Activated T-helper 1 cell treated with Interleukin-2 at 50 U/mL for 16 hours (primary cell): ENCODE results near the gene CHKB.
"Not testable (repeated sequence)": the region's sequence is repeated elsewhere in the genome, so short reads cannot be mapped to it uniquely, and the experiment has no call there.

Experiments used
- DNase-seq: peaks from one replicate; pipeline ENCODE4 v3.0.0-alpha.2; 2020; ENCODE audit warnings: low read depth

The CHKB gene

DNA sequence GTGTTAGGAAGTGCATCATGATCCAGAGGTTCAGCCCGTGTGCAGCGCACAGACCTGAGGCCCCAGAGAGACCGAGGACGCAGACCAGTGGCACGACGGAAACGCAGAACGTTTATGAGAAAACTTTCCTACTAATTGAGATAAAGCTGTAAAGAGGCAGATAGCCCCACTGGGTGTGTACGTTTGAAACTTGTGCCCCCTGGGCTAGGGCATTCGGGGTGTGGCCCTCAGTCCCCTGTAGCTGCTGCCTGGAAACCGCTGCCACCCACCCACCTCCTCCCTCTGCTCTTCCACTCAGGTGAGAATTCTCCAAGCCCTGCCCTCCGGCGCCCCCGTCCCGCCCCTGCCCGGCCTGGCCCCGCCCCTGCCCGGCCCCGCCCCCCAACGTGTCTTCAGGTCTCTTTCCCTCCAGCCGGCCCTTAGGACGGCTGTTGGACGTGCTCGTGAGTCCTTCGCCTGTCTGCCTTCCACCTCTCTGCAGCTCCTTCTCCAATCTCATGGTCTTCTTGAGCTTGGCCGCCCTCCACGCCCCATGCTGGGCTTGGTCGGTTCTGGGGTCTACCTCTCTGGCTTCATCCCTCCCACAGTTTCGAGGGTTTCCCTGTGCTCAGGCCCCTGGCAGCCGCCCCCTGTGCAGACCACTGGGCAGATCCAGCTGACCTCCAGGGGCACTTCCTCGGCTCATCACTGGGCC, 30.0 kb upstream of the CHKB start:
- DNase-seq, result no peak

DNA sequence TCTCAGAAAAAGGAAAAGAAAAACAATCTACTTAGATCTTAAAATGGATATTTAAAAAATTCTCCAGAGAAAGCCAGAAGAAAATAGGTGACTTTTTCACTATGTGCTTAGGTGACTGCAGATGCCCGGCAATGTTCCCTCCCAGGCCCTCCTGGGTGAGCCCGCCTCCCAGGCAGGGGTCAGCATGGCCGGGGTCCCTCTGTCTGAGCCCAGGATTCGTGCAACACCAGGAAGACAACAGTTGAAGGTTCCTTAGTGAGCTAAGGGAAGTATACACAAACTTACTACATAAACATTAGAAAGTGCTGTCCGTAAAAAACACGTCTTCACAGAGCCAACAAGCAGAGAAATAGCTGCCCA, 29.5 kb upstream of the CHKB start:
- no peak for DNase-seq

DNA sequence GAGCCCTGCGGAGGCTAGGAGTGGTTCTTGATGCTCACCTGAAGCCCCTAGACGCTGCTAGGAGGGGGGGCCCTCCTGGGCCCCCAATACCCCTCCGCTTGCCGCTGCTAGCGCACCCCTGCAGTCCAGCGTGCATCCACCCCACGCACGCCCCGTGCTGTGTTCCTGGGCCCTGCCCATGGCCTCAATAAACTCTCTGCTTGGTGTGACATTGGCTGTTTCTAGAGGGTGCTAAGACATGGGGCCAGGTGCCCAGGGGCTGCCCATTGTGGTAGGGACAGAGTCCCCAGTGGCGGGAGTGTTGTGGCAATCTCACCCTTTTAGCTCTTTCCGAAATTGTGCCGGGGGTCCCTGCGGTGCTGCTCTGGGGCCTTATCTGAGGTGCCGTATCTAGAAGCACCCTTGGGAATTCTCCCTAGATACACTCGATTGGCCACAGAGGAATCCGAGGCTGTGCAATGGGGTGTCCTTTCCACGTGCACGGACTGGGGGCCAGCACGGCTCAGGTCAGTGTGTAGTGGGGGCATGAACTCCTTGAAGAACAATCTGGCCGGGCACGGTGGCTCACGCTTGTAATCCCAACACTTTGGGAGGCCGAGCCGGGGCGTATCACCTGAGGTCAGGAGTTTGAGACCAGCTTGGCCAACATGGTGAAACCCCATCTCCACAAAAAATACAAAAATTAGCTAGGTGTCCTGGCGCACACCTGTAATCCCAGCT, 28.9 kb upstream of the CHKB start:
- DNase-seq, result no peak

DNA sequence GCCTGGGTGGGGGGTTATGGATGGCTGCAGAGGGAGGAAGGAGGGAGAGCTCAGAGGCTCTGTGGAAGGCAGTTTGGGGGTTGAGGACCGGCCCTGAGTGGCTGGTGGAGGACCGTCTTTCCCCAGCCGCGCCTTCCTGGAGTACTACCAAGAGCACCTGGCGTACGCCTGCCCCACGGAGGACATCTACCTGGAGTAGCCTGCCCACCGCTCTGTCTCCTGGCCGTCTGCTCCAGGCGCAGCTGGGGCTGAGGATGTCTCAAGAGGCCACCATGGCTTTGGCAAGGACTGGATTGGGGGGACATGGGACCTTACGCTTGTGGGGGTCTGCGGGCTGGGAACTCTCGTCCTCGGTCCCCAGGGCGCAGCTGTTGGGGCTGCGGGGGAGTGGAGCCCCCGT, 27.9 kb upstream of the CHKB start:
- no peak for DNase-seq

DNA sequence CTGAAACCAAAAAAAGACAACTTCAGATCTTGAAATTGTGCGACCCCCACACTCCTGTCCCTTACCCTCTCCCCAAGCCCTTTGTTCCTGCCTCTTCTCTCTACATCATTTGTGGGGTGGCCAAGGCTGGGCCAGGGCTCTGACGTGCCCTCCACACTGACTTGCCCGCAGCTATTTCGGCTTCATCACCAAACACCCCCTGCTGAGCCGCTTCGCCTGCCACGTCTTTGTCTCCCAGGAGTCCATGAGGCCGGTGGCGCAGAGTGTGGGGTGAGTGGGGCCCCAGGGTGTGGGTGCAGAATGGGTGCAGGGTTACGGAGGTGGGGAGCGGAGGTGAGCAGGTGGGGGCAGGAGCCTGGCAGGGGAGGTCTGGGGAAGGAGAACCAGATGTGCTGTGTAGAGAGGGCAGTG, 27.4 kb upstream of the CHKB start:
- no peak for DNase-seq

DNA sequence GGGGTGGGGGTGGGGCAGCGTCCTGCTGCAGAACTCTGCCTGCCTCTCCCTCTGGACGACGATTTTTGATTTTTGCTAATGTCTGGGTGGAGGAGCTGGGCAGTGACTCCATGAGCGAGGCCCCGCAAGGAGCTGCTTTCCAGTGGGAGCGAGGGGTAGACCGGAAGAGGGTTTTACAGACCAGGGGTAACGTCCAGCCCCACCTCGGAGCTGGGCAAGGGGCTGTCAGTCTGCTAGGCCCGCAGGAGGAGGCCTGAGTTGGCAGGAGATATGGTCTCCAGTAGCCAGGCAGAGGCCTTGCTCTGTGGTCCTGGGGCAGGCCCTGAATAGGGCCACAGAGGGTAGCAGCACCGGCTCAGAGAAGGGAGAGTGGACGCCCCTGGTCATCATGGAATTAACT, 26.9 kb upstream of the CHKB start:
- DNase-seq, result no peak

DNA sequence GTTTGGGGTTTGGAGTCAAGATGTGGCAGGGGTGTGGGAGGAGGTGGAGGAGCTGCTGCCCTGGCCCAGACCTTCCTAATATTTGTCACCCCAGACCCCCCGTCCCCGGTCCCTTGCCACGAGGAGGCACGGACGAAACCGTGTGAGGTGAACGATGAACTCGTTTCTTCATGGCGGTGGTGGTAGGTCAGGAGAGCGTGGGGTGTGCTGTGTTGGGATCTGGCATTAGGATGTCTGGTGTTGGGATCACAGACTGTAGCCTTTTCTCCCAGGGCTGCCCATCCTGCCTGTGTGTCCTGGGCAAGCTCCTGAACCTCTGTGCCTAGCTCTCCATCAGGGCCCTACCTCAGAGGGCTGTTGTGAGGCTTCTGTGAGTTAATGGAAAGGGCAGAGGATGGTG, 26.3 kb upstream of the CHKB start:
- DNase-seq, result no peak

DNA sequence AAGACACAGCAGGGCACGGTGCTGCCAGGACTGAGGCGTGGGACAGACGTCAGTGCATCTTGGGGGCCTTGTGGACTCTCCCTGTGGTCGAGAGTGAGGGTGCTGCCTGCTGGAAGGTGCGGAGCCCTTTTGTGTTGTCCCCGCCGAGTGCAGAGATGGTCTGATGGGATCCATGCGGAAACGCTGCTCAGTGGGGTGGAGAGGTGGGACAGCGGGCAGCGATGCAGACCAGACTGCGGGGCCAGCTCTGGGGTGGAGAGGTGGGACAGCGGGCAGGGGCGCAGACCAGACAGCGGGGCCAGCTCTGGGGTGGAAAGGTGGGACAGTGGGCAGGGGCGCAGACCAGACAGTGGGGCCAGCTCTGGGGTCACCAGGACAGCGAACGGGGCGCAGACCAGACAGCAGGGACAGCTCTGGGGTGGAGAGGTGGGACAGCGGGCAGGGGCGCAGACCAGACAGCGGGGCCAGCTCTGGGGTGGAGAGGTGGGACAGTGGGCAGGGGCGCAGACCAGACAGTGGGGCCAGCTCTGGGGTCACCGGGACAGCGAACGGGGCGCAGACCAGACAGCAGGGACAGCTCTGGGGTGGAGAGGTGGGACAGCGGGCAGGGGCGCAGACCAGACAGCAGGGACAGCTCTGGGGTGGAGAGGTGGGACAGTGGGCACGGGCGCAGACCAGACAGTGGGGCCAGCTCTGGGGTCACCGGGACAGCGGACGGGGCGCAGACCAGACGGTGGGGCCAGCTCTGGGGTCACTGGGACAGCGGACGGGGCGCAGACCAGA, 25.6 kb upstream of the CHKB start:
- not testable (repeated sequence) for DNase-seq

DNA sequence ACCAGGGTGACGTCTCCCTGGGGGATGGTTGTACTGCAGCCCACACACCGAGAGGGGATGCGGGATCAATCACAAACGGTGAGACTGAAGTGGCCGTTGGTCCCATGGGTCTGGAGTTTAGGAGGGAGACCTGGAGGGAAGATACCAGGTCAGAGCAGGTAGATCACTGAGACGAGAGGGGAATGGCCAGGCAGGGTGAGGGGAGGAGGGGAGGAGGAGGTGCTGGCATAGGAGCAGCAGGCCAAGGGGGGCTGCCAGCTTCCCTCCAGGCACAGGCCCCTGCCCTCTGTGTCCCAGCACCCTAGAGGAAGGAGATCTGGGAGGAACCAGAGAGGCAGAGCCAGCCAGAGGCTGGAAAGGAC, 25.0 kb upstream of the CHKB start:
- no peak for DNase-seq

DNA sequence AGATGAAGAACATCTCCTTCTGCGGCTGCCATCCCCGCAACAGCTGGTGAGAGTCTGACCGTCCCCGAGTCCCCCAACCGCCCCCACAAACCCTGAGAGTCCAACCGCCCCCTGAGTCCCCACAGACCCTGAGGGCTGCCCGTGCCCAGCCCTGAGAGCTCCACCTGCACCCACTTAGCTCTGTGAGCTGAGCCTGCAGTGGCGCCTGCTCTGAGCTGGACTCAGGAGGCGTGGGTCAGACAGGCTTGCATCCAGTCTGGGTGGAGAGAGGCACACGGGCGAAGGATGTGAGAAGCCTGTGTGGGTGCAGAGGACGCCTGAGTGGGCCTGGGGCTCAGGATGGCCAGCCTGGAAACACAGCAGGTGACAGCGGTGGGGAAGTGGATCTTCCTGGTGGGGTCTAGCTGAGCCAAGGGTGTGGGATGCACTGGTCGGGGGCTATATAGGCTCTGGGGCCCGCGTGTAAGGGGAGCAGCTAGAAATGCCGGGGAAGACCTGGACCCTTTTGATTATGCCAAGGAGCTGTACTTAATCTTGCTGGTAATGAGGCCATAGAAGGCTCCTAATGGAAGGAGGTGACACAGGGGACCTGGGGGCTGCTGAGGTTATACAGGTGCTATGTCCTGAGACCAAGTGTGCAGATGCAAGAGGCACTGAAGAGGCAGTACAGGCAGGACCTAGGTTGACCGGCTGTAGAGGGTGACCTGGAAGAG, 24.5 kb upstream of the CHKB start:
- no peak for DNase-seq

DNA sequence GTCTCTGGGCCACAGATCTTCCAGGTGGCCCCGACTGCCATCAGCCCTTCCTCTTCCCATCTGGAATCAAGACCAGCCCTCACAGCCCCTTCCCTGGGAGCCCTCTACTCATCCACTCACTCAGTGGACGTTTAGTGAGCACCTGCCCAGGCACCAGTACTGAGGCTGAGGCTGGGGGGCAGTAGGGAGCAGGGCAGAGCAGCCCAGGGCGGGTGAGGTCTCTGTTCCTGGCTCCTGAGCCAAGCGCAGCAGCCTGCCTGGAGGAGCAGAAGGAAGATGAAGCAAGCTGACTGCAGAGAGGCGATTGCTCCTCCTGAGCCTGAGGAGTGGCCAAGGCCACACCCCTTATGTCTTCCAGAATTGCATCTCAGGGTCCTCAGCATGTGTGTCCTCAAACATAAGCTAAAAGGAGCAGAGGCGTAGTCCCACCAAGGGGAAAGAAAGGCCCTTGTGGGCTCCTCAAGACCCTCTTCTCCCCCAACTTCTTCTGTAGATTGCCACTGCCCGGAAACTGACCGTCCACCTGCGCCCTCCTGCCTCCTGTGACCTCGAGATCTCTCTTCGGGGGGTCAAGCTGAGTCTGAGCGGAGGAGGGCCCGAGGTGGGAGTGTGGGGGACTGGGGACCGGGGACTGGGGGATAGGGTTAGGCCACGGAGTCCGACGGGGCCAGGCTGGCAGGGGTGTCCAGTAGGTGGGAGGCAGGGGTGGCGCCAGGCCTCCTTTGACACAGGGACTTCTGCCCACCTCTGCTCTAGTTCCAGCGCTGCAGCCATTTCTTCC, 23.7 kb upstream of the CHKB start:
- no peak for DNase-seq

DNA sequence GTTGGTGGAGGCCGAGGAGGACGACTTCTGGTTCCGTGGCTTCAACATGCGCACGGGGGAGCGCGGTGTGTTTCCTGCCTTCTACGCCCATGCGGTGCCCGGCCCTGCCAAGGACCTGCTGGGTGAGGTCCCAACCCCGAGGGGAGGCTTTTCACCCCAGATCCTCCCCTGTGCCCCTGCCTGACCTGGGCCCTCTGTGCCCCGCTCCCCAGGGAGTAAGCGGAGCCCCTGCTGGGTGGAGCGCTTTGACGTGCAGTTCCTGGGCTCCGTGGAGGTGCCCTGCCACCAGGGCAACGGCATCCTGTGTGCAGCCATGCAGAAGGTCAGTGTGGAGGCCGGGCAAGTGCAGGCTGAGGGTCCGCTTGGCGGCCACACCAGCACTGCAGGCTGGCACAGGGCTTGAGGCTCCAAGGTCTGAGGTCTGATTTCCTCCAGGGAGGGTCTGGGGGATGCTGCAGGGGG, 23.0 kb upstream of the CHKB start:
- no peak for DNase-seq

DNA sequence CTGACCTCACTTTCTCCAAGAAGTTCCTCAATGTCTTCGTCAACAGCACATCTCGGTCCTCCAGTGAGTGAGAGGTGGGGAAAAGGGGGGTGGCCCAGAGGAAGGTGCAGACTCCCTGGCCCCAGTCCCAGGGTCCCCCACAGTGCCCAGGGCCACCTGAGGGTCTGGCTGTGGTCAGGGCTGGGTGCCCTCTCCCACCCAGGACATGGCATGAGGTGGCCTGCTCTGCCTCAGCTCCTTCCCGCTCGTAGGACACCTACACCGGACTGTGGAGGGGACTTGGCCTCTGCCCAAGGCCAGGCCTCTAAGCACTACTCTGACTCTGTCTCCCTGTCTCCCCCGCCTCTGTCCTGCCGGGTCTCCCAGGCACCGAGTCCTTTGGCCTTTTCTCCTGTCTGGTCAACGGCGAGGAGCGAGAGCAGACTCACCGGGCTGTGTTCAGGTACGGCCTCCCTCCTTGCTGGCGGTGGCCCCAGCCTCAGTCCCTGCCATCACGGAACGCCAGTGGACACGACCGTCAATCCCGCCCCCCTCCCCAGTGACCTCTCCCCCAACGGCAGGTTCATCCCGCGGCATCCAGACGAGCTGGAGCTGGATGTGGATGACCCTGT, 22.5 kb upstream of the CHKB start:
- no peak for DNase-seq

DNA sequence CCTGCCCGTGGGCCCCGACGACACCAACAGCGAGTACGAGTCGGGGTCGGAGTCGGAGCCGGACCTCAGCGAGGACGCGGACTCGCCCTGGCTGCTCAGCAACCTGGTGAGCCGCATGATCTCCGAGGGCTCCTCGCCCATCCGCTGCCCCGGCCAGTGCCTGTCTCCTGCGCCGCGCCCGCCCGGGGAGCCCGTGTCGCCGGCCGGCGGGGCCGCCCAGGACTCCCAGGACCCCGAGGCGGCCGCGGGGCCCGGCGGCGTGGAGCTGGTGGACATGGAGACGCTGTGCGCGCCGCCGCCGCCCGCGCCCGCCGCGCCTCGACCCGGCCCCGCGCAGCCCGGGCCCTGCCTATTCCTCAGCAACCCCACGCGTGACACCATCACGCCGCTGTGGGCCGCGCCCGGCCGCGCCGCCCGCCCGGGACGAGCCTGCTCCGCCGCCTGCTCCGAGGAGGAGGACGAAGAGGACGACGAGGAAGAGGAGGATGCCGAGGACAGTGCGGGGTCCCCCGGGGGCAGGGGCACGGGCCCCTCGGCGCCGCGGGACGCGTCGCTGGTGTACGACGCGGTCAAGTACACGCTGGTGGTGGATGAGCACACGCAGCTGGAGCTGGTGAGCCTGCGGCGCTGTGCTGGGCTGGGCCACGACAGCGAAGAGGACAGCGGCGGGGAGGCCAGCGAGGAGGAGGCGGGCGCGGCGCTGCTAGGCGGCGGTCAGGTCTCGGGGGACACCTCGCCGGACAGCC, 21.8 kb upstream of the CHKB start:
- DNase-seq, result no peak

DNA sequence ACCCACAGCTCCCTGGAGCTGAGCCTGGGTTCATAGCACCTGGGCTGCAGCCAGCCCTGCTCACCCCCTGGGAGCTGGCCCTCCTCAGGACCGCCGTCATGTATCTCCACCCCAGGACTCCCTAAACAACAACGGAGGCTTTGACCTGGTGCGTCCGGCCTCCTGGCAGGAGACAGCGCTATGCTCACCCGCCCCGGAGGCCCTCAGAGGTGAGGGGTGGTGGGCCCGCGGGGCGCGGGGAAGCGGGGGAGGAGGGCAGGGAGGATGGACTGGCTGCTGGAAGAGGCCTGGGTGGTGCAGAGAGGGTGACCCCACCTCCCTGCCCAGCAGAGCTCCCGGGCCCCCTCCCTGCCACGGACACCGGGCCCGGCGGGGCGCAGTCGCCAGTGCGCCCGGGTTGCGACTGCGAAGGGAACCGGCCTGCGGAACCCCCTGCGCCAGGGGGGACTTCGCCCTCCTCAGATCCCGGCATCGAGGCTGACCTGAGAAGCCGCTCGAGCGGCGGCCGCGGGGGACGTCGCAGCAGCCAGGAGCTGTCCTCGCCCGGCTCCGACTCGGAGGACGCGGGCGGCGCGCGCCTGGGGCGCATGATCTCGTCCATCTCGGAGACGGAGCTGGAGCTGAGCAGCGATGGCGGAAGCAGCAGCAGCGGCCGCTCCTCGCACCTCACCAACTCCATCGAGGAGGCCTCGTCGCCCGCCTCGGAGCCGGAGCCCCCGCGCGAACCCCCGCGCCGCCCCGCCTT, 21.0 kb upstream of the CHKB start:
- DNase-seq, result no peak

DNA sequence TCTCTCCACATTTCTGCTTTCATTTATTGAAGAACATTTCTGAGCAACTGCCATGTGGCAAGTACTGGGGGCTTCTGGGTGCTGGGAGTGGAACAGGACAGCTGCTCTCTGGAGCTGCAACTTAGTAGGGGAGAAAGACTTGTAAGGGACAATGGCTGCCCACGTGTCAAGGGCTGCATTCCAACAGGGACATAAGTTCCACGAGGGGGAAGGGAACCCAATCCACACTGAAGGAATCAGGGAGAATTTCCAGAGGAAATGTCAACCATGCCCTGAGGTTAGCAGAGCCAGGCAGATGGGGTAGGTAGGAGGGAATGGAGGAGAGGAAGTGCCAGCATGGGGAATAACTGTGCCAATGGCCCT, 19.7 kb upstream of the CHKB start:
- no peak for DNase-seq

DNA sequence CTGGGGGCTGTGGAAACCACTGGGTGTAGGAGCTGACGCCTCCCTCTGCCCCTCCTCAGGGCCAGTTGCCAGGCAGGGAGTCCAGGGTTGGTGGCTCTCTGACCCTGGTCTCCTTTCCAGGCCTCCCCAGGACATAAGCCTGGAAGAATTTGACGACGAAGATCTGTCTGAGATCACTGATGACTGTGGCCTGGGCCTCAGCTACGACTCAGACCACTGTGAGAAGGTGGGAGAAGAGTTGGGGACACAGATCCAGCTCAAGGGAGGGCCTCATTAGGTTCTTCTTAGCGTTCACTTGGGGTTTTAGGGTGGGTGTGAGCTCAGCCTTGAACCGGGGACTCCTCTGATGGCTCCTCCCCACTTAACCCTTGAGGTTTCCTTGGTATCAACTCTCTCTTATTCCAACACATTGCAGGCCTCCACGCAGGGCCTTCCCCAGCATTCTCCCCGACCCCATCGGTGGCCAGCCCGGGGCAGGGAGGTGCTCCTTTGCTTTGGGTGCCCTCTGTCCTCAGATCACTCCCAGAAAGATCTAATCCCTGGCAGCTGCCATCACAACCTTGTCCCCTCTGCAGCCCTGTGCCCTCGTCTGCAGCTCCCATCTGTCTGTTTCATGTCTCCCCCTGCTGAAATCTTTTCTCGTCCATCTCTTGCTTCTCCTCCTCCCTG, 19.2 kb upstream of the CHKB start:
- no peak for DNase-seq

DNA sequence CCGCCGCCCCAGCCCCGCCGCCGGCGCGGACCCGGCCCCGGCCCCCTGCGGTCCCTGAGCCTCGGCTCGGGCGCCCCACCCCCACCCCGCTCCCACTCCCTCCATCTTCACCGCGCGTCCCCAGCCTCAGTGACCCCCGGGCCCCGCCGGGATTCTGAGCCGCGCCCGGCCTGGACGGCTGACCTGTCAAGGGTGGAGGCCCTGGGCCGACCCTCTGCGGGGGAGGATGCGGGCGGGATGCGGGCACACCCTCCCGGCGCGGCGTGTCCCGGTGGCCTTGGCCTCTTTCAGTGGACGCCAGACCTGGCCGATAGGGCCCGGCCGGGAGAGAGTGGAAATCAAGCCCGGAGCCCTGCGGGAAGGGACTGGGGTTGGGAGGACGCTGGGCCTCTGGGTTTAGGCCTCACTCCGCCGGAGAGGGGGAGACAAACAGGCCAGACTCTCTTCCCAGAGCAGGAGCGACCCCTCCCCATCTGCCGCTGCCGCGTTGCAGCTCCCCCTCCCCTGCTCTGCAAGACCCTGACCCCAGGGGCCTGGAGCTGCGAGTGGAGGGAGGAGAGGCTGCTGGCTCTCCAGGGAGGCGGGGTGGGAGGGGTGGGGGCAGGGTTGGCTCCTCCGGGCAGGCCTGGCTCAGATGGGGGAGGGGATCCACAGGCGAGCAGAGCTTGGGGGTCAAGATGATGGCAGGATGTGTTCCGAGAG, 18.5 kb upstream of the CHKB start:
- DNase-seq, result no peak

DNA sequence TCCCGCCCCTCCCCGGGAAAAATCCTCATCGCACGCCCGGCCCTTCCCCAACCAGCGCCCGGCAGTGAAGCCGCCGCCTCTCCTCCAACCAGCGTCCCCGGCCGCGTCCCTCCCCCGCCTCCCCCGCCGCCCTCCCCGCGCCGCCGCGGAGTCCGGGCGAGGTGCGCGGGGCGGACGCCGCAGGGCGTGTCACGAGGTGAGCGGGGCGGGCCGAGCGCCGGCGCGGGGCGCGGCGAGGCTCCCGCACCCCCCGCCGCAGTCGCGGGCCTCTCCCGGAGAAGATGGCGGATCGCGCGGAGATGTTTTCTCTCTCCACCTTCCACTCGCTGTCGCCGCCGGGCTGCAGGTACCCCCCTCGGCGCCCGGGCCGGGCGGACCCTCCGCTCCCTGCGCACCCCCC, 17.9 kb upstream of the CHKB start, which contains the start of gene MAPK8IP2:
TSS of gene MAPK8IP2 (plus strand) at position 256 of the 400 bp plus-strand sequence. CDS start at position 282, 26 bp downstream.
- DNase-seq, result no peak
